ENCODE results near the gene CDK3.

CDK3 gene

GRCh38 chr17:75994802-75995370 is 5.8 kb upstream of the CDK3 start:
- DNase-seq, result no peak

- DNase-seq, result no peak
Observed at GRCh38 chr17:75995385-75995925, 5.2 kb upstream of the CDK3 start.

- DNase-seq, result peak; percentile 64
Observed at GRCh38 chr17:75996665-75997590, 3.7 kb upstream of the CDK3 start.

GRCh38 chr17:75998327-75998795 is 2.3 kb upstream of the CDK3 start:
- DNase-seq, result no peak

GRCh38 chr17:76000016-76000754 is 470 bp upstream of the CDK3 start:
- DNase-seq, result peak; percentile 29

GRCh38 chr17:76002100-76002499 is 1.4 kb downstream of the CDK3 start:
- DNase-seq, result no peak

GRCh38 chr17:76003915-76004314 is 3.3 kb downstream of the CDK3 start:
- no peak for DNase-seq

- no peak for DNase-seq
Observed at GRCh38 chr17:76004750-76005262, 4.2 kb downstream of the CDK3 start.

GRCh38 chr17:76005263-76006149 is 4.9 kb downstream of the CDK3 start:
- peak; percentile 70 for DNase-seq

- no peak for DNase-seq
Observed at GRCh38 chr17:76007131-76007849, 6.6 kb downstream of the CDK3 start.

GRCh38 chr17:76007850-76008165 is 7.2 kb downstream of the CDK3 start:
- no peak for DNase-seq

- no peak for DNase-seq
Observed at GRCh38 chr17:76008208-76008607, 7.6 kb downstream of the CDK3 start.

- no peak for DNase-seq
Observed at GRCh38 chr17:76008630-76009425, 8.2 kb downstream of the CDK3 start.

- DNase-seq, result no peak
Observed at GRCh38 chr17:76009447-76009846, 8.8 kb downstream of the CDK3 start.

GRCh38 chr17:76009969-76010661 is 9.5 kb downstream of the CDK3 start:
- no peak for DNase-seq

GRCh38 chr17:76011951-76012350 is 11.3 kb downstream of the CDK3 start:
- DNase-seq, result no peak

- no peak for DNase-seq
Observed at GRCh38 chr17:76013377-76013932, 12.8 kb downstream of the CDK3 start.

GRCh38 chr17:76014100-76014924 is 13.7 kb downstream of the CDK3 start:
- peak; percentile 63 for DNase-seq

- no peak for DNase-seq
Observed at GRCh38 chr17:76014925-76015261, 14.2 kb downstream of the CDK3 start.
